ENCODE measurements around the gene MPPED1.

Gene MPPED1

DNA sequence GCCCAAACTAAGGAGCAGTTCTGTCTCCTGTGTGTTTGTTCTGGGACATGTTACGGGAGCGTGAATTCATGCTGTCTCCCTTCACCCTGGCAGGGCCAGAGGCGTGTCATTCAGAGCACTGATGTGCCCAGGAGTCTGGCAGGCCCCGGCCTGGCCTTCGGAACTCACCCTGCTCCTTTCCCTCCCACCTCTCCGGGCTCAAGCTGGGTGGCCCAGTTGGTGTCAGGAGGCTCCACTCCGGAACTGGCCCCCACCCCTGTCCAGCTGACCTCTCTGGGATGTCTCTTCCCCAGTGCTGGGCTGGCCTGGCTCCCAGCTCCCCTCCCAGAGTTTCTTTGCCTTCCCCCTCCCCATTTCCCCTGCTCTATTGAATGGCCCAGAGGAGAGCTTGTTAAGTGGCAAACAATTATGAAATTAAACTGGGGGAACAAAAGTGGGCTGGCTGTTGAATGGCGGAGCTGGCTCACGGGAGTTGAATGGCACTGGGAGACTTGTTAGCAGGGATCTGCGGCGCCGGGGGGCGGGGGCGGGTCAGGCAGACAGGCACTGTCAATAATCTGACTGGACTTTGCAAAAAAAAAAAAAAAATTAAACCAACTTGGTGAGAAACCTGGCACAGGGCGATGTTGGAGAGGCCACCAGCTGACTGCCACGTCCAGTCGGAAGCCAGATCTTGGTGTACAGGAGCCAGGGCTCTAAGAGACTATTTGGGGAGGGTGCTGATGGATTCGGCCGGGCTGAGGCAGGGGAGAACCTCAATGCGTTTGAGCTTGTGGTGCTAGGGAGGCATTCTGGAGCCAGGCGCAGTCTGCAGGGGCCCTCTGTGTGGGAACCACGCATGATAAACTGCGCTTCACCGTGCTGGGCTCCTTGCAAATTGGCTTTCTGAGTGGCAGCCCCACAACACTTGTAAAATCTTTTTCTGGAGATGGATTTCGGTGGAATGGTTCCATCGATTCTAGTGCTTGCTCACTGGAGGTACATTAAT, 1.3 kb downstream of the MPPED1 start:
- DNase-seq: no peak

DNA sequence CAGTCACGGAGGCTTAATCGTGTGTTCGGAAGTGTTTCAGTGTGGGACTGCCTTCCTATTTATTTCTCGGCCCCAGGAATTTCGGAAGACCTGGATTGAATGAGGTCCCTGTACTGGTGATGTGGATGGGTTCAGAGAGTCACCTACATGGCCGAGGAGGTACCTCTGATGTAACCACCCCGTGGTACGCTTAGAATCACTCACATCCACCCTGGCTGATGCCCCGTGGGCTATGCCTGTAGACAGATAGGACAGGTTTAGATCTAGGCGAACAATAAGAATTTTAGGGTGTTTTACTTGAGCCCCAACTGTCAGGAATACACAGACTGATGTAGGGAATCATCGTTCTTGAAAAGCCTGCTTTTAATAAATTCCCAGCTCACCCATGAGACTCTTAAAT, 2.0 kb downstream of the MPPED1 start:
- no peak for DNase-seq

DNA sequence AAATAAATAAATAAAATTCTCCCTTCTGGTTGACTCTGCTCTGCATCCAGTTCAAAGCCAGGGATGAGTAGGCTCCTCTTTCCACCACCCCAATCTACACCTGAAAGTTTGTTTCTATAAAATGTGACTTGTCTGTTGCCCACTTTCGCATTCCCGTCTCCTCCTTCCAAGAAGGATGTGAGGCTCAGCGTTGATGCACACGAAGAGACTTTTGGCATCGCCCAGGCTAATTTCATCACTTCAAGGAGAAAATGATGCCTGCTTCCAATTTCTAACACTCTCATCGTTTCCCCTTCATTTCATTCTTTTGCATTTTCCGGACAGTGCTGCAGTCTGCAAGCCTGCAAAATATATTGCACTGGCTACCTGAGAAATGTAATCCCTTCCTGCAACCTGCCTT, 3.9 kb downstream of the MPPED1 start:
- no peak for DNase-seq

DNA sequence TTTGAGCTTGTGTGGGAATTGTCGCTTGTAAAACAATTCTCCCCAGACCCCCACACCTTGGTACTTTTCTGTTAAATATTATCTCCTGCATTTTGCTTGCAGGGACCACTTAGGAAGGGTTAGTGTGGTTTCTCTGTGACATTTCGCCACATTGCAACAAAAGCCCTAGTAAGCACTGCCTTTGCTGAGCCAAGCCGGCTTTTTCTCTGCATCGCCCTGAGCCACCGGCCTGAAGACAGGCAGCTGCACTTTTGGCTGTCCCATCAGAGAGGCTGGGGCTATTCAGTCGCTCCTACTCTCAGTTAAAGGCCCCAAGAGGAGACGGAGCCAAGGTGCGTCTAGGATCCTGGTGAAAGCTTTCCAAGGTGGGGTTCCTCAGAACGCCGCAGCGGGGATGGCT, 5.7 kb downstream of the MPPED1 start:
- no peak for DNase-seq

DNA sequence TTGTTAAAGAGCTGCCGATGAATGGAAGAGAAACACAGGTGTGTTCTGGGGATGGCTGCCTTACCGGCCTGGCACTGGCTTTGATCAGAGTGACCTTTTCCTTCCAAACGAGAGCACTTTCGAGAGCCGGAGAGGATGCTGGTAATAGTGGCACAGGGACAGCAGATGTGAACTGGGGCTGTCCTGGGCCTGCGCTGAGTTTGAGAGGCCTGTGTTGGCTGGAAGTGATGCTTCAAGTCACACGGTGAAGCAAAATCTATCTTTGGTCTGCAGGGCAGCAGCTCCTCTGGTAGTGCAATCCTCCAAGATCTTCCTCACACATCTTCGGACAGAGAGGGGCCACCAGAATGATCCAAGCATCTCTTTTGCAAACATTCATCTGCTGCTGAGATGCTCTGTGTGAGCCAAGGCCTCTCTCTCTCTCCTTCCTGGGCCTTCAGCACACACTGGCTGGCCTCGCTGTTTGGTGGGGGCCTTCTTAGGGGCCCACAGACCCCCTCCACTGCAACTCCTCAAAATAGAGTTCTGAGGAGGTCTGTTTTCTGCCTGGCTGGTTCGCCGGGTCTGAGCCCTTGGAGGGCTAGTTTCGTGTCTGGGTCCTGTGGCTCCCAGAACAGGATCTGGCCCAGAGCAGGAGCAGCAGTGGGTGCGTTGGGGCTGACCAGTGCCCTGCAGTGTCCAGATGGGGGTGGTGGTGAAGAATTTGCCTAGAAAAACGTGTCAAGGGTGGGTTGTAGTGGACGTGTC, 6.4 kb downstream of the MPPED1 start:
- DNase-seq: no peak

DNA sequence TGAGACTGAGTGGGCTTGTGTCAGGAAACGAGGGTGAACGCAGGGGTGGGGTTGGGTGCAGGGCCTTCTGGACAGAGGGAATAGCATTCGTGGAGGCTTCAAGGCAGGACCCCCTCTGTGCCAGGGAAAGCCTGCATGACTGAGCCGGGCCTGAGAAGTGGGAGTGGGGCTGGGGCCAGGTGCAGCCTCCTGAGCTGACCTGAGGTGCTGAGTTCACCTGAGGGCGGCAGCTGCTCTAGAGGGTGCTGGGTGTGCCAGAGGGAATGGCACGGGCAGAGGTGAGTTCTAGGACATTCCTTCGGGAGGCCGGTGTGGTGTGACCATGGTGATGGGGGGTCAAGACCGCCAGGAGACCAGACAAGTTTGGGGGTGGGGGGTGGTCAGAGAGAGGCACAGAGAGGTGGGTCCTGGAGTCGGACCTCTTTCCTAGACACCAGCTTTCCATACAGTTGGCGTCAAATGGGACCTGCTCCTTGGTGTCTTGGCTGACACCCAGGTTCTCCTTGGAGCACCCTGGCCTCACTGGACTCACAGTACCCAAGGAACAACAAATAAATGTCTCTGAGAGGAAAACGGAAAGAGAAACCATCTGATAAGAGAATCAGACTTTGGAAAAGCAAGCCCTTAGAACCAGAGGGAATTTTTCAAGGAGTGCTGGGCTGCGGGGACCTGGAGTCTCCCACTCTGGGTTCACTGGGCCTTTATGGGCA, 7.7 kb downstream of the MPPED1 start:
- DNase-seq: no peak

DNA sequence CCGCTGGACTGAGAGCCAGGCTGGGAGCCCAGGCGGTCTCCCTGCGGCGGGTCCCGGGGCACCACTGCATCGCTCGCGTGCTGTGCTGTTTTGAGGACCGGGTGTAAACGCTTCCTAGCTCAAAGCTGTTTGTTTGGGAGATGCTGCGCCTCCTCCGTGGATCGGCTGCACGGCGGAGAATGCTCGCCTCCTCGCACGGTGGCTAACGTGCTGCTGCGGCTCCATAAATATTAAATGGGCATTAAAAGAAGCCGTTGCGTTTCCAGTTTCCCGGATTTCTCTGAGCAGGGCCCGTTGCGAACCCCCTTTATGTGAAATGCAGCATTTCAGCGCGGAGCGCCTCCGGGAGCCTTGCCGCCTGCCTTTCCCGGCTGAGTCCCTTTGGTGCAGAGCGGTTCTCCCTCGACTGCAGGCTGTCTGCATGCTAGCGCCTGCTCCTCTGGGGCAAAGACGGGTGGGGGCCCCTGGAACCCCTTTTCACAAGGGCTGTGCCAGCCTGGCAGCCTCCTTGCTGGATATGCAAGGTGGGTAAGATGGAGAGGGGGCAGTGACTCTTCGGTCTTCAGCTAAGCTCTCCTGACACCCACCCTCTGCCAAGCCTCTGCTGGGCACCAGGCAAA, 9.3 kb downstream of the MPPED1 start:
- no peak for DNase-seq

DNA sequence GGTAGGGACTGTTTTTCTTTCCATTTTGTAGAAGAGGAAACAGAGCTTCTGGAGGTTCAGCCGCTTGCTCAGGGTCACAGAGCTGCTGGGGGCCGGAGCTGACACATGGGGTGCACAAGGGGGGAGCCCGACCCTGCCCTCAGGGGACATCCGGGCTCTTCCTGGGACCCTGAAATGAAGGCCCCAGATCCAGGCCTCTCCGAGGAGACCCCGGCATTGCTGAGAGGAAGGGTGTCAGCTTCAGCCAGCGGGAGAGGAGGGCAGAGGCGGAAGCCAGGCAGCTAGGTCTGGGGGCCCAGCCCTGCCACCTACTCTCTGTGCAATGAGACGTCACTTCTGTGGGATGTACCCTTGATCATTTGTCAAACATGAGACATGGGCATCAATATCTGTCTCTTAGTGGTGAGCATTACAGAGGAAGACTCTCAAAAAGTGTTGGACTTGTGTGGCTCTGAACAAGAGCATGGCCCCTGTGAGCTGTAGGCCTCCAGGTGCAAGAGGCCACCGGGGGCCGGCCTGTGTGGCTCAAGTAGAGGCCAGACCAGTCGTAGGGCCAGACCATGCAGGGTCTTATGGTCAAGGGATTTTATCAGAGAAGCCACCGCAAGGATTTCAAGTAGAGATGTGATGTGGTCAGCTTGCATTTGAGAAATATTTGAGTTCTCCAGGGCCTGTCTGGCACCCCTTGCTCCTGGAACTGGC, 10.3 kb downstream of the MPPED1 start:
- no peak for DNase-seq

DNA sequence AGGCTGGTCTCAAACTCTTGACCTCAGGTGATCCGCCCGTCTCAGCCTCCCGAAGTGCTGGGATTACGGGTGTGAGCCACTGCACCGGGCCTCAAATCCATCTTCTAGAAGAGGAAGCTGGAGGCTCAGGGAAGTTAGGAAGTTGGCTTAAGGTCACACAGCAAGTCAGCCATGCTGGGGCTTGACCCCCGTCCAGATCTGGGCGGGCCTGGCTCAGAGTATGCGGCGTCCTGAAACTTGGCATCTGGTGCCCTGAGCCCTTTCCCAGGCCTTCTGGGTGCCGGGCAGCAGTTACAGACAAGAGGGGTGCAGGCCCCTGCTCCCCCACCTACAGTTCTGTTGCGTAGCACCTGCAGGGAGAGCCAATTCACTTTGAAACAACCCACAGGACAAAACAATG, 11.2 kb downstream of the MPPED1 start:
- no peak for DNase-seq

DNA sequence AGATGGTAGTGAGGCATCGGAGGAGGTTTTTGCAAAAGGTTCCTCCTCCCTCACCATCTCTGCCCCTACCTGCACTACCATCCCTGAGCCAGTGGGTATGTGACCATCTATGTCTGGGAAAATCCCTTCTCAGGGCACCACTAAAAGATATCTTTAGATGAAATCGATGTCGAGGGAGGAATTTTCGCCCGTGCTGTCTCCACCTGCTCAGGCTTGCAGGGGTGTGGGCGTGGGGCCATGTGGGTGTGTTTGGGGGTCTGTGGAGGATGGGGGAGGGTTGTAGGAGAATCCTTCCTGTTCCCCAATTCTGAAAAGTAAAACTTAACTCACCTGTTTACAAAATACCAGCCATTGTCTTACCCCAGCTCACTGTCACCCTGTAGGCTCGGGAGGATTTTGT, 12.4 kb downstream of the MPPED1 start:
- no peak for DNase-seq

DNA sequence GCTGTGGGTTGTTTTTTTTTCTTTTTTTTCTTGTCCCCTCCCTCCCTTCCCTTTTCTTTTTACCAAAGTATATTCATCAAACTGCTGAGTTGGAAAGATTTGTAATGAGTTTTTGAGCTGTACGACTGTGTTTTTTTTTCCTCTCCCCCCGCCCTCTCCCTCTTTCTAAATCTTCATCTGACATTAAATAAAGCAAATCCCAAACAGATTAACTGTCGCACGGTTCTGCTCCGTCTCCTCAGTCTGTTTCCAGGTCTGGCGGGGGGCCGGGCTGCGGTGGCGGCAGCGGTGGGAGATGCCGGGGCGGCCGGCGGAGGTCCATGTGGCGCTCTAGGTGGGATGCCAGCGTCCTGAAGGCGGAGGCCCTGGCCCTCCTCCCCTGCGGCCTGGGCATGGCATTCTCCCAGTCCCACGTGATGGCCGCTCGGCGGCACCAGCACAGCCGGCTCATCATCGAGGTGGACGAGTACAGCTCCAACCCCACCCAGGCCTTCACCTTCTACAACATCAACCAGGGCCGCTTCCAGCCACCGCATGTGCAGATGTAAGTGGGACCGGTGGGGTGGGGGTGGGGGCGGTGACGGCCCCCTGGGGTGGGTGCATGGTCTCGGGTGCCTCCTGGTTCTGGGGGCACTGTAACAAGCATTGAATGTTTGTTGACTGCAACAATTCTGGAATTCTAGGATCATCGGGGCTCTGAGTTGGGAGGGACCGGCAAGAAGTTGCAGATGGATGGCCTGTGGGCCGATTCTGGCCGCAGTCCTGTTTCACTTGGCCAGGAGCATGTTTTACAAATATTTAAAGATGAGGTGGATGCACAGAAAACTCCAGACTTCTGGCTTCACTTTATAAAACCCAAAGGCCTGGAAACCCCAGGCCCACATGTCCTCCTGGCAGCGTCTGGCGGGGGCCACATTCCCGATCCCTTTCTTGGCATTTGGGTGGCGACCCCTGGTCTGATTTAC, 13.1 kb downstream of the MPPED1 start:
- no peak for DNase-seq

DNA sequence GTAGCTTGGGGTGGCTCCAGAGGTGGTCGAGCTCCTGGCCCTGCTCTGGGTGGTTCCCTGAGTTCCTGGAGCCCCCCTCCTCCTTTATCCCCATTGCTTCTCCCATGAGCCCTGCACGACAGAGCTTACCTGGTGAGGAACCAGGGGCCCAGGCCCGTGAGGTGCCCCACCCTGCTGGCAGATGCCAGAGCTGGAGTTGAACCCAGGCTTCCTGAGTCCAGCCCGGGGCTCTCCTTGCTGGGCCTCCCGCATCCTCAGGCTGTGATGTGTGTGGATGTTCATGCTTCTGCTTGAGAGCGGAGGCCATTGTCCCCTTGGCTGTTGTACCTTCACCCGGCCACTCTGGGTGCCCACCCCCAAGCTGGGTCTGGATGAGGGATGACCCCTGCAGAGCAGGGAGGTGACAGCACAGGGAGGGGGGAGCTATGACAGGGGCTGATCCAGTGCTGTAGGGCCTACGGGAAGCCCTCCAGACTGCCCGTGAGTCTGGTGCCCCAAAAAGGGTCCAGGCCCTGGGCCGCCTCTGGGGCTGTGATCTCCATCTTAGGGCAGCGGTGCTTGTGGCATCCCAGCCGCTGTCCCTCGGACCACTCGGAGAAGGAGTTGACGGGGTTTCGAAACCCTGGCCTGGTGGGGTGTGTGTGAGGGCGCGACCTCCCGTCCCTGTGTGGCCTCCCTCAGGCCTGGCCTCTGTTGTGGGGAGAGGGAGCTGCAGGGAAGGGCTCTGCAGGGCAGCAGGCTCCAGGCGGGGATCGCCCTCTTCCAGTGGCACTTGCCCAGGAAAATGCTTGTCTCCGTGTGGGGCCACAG, 14.4 kb downstream of the MPPED1 start:
- DNase-seq: no peak

DNA sequence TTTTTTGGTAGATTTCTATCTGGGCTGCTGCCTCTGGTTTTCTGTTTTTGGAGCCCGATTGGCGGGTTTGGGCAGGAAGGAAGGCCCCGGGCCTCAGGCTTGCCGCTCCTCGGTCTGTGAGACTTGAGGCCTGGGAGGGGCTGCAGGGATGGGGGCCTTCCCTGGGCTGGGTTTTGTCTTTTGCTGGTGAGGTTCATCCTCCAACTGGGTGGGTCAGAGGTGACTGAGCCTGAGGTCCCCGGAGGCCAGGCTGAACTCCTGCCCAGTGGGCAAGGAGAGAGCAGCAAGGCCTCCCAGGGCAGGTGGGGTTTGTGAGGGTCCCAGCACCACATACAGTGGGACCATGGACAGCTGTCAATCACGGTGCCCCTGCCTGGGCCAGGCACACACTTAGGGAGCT, 15.0 kb downstream of the MPPED1 start:
- DNase-seq: no peak

DNA sequence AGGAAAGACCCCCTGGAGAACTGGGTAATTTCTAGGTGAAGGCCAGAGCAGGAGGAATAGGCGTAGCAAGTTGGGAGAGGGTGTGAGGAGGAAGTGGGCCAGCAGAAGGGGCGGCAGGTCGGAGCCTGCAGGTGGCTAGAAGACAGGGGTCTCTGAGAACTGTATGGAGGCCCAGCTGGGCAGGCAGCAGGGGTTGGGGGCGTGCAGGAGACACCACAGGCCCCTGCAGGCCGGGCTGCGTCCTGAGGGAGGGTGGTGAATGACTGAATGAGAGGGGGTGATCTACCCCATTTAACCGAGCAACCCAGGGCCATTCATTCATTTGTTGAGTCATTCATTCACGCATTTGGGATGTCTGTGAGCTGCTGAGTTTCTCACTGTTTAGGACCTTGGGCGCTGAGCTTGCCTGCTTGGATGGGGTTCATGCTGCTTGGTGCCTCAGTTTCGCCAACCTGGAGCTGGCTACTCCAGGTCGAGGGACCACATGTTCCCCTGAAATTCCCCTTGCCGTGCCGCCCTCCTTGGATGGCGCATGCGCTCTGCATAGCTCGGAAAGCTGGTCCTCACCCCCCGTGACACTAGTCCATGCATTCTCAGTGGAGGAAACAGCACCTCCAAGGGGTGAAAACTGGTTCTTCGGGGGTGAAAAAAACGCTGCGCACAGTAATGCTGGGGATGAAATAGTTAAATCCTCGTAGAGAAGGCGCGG, 15.6 kb downstream of the MPPED1 start:
- no peak for DNase-seq

DNA sequence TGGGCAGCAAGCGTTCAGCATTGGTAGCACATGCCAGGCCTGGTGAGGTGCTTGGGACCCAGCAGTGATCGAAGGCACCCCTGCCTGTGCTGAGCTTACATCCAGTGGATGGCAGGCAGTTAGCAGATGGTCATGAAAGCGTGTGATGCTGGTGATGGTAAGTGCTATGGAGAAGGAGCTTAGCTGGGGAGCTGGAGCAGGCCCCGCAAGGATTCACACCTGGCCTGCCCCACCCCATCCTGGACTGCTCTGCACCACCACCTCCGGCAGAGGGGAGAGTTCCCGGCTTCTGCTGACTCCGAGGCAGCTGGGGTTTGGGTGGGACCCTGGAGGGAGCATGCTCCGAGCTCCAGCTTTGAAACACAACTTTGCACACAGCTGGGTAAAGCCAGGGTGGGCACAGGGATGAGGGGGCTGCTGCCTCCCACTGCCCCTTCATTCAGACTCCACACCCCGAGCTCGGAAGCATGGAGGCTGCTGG, 16.2 kb downstream of the MPPED1 start:
- DNase-seq: no peak

DNA sequence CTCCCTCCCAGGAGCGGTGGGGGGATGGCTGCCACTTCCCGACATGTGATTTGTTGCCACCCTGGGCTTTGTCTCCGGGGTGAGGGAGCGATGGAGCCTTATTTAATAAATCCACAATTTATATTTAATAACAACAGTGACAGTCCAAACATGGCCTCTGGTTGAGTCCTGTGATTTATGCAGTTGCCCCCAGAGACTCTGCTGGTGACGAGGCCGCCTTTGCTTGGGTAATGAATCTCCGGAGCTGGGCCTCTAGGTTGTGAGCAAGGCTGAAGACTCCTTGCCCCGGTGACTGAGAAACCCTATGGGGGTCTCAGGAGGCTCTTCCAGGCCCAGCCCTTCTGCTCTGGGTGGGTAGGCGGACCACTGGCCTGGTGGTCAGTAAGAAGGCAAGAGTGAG, 16.7 kb downstream of the MPPED1 start:
- DNase-seq: no peak

DNA sequence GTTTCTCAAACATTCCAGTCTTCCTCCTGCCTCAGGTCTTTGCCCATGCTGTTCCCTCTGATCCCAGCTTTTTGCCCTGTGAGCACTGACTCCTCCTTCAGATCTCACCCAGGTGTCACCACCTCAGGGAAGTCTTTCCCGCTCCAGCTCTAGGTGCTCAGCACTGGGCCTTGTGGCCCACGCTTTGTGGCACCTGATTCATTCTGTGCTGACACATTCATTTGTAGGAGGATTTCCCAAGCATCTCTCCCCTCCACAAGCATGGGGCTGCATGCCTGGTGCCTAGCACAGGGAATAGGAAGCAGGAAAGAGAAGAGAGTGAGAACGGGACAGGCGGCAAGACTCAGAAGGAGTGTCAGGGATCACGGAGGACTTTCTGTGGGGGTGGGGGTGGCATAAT, 17.6 kb downstream of the MPPED1 start:
- DNase-seq: no peak

DNA sequence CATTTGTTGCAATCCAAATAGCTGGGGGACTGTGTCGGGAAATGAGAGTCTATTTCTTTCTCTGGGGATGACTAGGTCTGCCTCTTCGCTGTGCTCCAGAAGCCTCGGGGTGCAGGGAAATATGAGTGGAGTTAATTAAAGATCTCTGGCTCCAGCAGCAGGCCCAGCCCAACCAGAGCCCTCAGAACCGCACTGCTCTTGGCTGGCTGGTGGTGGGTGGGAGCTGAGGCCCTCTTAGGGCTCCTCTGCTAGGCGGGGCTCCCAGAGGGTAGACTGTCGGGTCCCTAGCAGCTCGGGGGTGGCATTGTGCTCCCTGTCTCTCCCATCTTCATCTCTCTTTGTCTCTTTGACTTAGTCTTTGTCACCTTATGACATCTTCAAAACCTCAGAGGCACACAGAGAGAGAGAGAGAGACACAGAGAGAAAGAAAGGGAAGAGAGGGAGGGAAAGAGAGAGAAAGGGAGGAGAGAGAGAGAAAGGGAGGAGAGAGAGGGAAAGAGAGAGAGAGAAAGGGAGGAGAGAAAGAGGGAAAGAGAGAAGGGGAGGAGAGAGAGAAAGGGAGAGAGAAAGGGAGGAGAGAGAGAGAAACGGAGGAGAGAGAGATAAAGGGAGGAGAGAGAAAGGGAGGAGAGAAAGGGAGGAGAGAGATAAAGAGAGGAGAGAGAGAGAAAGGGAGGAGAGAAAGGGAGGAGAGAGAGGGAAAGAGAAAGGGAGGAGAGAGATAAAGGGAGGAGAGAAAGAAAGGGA, 20.2 kb downstream of the MPPED1 start:
- DNase-seq: no peak

All from stimulated activated CD4-positive, alpha-beta T cell treated with anti-CD3 and anti-CD28 coated beads, Interleukin-4, amount 100 ng/mL, for 4 hours (primary cell).